ENCODE data around the gene CCDC97.

CCDC97 gene

DNA sequence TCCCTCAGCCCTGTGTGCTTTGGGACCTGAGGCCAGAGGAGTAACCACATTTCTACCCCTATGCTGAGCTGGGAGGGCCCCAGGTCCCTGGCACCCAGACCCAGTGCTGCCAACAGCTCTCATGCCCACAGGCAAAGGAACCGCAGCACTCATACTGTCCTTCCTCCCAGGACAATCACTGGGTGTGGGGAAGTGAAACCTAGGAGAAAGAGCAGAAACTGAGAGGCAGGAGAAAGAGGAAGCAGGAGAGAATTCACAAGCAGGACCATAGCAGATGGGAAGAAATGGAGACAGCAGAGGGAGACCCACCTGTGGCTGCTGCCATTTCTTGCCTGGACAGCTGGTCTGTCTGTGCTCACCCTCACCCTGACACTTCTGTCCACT is 18.9 kb downstream of the CCDC97 start:
- TF ChIP-seq, protein P1, sequence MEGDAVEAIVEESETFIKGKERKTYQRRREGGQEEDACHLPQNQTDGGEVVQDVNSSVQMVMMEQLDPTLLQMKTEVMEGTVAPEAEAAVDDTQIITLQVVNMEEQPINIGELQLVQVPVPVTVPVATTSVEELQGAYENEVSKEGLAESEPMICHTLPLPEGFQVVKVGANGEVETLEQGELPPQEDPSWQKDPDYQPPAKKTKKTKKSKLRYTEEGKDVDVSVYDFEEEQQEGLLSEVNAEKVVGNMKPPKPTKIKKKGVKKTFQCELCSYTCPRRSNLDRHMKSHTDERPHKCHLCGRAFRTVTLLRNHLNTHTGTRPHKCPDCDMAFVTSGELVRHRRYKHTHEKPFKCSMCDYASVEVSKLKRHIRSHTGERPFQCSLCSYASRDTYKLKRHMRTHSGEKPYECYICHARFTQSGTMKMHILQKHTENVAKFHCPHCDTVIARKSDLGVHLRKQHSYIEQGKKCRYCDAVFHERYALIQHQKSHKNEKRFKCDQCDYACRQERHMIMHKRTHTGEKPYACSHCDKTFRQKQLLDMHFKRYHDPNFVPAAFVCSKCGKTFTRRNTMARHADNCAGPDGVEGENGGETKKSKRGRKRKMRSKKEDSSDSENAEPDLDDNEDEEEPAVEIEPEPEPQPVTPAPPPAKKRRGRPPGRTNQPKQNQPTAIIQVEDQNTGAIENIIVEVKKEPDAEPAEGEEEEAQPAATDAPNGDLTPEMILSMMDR (IDR thresholded peaks at IDR 0.05; ENCODE audit: low read length, missing control alignments): no peak
- no peak for DNase-seq (ENCODE audit: low read depth)
- H3K4me3 ChIP-seq (replicated peaks; ENCODE audit: low read depth, low read length): no peak overlapping the region

DNA sequence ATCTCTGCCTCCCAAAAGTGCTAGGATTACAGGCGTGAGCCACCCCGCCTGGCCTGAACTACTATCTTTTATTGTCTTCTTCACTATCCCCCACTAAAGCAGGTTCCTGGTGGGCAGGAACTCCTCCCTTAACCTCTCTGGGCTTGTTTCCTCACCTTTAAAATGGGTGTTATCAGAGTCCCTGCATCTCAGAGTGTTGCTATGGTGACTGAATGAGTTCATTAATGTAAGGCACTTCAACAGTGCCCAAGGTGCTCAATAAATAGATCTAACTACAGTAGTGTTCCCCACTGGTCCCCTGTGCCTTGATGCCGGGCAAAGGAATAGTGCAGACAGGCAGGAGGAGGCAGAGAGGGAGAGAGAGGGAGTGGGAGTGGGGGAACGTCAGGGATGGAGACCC is 20.5 kb downstream of the CCDC97 start:
- DNase-seq (ENCODE audit: low read depth): no peak

DNA sequence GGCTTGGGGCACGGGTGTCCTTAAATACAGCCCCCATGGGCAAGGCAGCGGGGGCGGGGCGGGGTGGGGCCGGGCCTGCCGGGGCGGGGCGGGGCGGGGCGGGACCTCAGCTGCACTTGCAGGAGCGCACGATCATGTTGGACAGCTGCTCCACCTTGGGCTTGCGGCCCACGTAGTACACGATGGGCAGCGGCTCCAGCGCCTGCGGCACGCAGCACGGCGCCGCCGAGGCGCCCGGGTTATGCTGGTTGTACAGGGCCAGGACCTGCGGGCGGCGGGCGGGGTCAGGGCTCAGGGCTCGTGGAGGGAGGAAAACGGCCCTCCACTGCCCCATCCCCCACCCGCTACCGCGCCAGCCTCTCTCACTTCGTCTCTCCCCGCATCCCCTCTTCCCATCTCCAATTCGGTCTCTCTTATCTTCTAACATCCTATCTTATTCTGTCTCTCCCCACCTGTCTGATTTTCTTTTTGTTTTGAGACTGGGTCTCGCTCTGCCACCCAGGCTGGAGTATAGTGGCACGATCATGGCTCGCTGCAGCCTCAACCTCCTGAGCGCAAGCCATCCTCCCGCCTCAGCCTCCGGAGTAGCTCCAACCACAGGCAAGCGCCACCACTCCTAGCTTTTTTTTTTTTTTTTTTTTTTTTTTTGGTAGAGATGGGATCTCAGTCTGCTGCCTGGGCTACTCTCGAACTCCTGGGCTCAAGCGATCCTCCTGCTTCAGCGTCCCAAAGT is 21.1 kb downstream of the CCDC97 start:
- DNase-seq (ENCODE audit: low read depth): no peak
- no peak overlapping the region for H3K4me3 ChIP-seq (replicated peaks; ENCODE audit: low read depth, low read length)
- TF ChIP-seq, protein P1 (IDR thresholded peaks at IDR 0.05; ENCODE audit: low read length, missing control alignments): no peak

More for the DNA sequence above, 20.5 kb downstream of the CCDC97 start:
- H3K4me3 ChIP-seq (replicated peaks; ENCODE audit: low read depth, low read length): no peak overlapping the region
- TF ChIP-seq, protein P1 (IDR thresholded peaks at IDR 0.05; ENCODE audit: low read length, missing control alignments): no peak

DNA sequence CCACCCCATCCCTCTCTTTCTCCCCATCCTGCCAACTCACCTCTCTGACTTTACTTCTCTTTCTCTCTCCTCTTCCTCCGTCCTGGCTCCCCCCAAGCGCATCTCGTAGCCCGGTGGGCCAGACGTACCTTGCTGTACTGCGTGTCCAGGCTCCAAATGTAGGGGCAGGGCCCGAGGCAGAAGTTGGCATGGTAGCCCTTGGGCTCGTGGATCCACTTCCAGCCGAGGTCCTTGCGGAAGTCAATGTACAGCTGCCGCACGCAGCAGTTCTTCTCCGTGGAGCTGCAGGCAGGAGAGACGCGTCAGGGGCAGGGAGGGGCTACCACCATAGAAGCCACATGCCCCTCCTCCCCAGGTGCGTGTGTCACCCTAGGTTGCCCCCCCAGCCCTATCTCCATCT is 22.0 kb downstream of the CCDC97 start:
- H3K4me3 ChIP-seq (replicated peaks; ENCODE audit: low read depth, low read length): no peak overlapping the region
- TF ChIP-seq, protein P1 (IDR thresholded peaks at IDR 0.05; ENCODE audit: low read length, missing control alignments): no peak
- no peak for DNase-seq (ENCODE audit: low read depth)

DNA sequence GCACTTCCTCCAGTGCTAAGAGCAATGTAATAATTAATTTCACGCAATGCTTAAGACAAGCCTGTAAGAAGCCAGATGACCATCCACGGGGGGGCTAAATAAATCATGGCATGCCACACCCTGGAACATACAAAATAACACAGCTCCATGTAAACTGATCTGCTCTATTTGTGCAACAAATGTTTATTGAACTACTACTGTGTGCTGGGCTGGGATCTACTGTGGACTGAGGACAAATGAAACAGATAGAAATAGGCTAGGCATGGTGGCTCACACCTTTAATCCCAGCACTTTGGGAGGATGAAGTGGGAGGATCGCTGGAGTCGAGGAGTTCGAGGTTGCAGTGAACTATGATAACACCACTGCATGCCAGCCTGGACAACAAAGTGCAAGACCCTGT is 22.5 kb downstream of the CCDC97 start:
- no peak overlapping the region for H3K4me3 ChIP-seq (replicated peaks; ENCODE audit: low read depth, low read length)
- no peak for DNase-seq (ENCODE audit: low read depth)
- TF ChIP-seq, protein P1 (IDR thresholded peaks at IDR 0.05; ENCODE audit: low read length, missing control alignments): no peak

DNA sequence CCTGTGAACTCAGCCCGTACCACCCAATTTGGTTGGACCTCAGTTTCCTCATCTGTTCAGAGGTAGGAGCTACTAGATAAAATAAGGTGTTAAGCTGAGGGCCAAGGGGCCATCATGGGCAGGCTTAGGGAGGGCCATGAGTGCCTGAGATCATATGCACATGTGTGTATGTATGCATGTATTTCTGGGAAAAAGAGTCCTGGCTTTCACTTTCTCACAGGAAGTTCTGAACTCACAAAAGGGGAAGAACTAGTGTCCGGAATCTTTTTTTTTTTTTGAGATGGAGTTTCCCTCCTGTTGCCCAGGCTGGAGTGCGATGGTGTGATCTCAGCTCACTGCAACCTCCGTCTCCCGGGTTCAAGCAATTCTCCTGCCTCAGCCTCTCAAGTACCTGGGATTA is 24.8 kb downstream of the CCDC97 start:
- DNase-seq (ENCODE audit: low read depth): no peak
- H3K4me3 ChIP-seq (replicated peaks; ENCODE audit: low read depth, low read length): no peak overlapping the region
- TF ChIP-seq, protein P1 (IDR thresholded peaks at IDR 0.05; ENCODE audit: low read length, missing control alignments): no peak

DNA sequence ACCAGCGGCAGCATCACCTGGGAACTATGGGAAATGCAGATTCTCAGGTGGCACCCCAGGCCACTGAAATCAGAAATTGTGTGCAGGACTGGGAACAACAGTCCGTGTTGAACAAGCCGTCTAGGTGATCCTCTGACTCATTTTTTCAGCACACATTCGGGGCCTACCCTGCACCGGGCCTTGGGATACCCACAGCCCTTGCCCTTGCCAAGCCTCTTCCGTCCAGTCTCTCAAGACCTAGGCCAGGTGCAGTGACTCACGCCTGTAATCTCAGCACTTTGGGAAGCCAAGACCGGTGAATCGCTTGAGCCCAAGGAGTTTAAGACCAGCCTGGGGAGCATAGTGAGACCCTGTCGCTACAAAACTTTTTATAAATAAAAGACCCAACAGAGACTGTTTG is 25.5 kb downstream of the CCDC97 start:
- DNase-seq (ENCODE audit: low read depth): no peak
- H3K4me3 ChIP-seq (replicated peaks; ENCODE audit: low read depth, low read length): no peak overlapping the region
- TF ChIP-seq, protein P1 (IDR thresholded peaks at IDR 0.05; ENCODE audit: low read length, missing control alignments): no peak

Data from fibroblast of pulmonary artery (primary cell).